ENCODE measurements around the gene TNIK.

TNIK gene

GRCh38 chr3:171459137-171459941 lies 866 bp downstream of the TNIK start:
- Histone ChIP-seq H3K27me3 (ENCODE audit: insufficient read depth, poor library complexity, severe bottlenecking) (no peaks in the 10 kb centered on the region), H3K4me3 (ENCODE audit: severe bottlenecking) (peak overlapping the region; percentile 57), H3K4me1 (ENCODE audit: insufficient read depth, poor library complexity, severe bottlenecking) (peaks cover 9% of the 10 kb centered on the region), H3K36me3 (ENCODE audit: low read depth) (no peaks in the 10 kb centered on the region), H3K9me3 (ENCODE audit: severe bottlenecking) (no peaks in the 10 kb centered on the region), H3K27ac (ENCODE audit: poor library complexity, severe bottlenecking) (peak overlapping the region; percentile 43)
- ATAC-seq (ENCODE audit: low read depth) (peak; percentile 43), DNase-seq (ENCODE audit: low spot score) (no peak)
- no peak for TF ChIP-seq CTCF (IDR thresholded peaks at IDR 0.05; ENCODE audit: poor library complexity, severe bottlenecking)

- H3K27ac ChIP-seq (ENCODE audit: poor library complexity, severe bottlenecking) = no peak overlapping the region
- H3K36me3 ChIP-seq (ENCODE audit: low read depth) = no peaks in the 10 kb centered on the region
- no peaks in the 10 kb centered on the region for H3K9me3 ChIP-seq (ENCODE audit: severe bottlenecking)
- peaks cover 9% of the 10 kb centered on the region for H3K4me1 ChIP-seq (ENCODE audit: insufficient read depth, poor library complexity, severe bottlenecking)
- no peak for TF ChIP-seq CTCF (IDR thresholded peaks at IDR 0.05; ENCODE audit: poor library complexity, severe bottlenecking)
- H3K27me3 ChIP-seq (ENCODE audit: insufficient read depth, poor library complexity, severe bottlenecking) = no peaks in the 10 kb centered on the region
- ATAC-seq (ENCODE audit: low read depth) = no peak
- H3K4me3 ChIP-seq (ENCODE audit: severe bottlenecking) = peak overlapping the region; percentile 57
- no peak for DNase-seq (ENCODE audit: low spot score)
These were observed 1.4 kb downstream of the TNIK start for GRCh38 chr3:171458864-171459136.

- H3K27ac ChIP-seq (ENCODE audit: poor library complexity, severe bottlenecking) = no peak overlapping the region
- TF ChIP-seq CTCF (IDR thresholded peaks at IDR 0.05; ENCODE audit: poor library complexity, severe bottlenecking) = no peak
- H3K4me1 ChIP-seq (ENCODE audit: insufficient read depth, poor library complexity, severe bottlenecking) = peaks cover 9% of the 10 kb centered on the region
- no peaks in the 10 kb centered on the region for H3K27me3 ChIP-seq (ENCODE audit: insufficient read depth, poor library complexity, severe bottlenecking)
- peak overlapping the region; percentile 57 for H3K4me3 ChIP-seq (ENCODE audit: severe bottlenecking)
- ATAC-seq (ENCODE audit: low read depth) = no peak
- DNase-seq (ENCODE audit: low spot score) = no peak
- no peaks in the 10 kb centered on the region for H3K9me3 ChIP-seq (ENCODE audit: severe bottlenecking)
- no peaks in the 10 kb centered on the region for H3K36me3 ChIP-seq (ENCODE audit: low read depth)
These were observed 1.9 kb downstream of the TNIK start for GRCh38 chr3:171458071-171458863.

GRCh38 chr3:171457607-171458061 lies 2.6 kb downstream of the TNIK start:
- no peak for TF ChIP-seq CTCF (IDR thresholded peaks at IDR 0.05; ENCODE audit: poor library complexity, severe bottlenecking)
- no peaks in the 10 kb centered on the region for H3K9me3 ChIP-seq (ENCODE audit: severe bottlenecking)
- no peak overlapping the region for H3K4me3 ChIP-seq (ENCODE audit: severe bottlenecking)
- DNase-seq (ENCODE audit: low spot score) (no peak), ATAC-seq (ENCODE audit: low read depth) (no peak)
- no peaks in the 10 kb centered on the region for H3K27me3 ChIP-seq (ENCODE audit: insufficient read depth, poor library complexity, severe bottlenecking)
- no peak overlapping the region for H3K27ac ChIP-seq (ENCODE audit: poor library complexity, severe bottlenecking)
- peaks cover 9% of the 10 kb centered on the region for H3K4me1 ChIP-seq (ENCODE audit: insufficient read depth, poor library complexity, severe bottlenecking)
- H3K36me3 ChIP-seq (ENCODE audit: low read depth) = no peaks in the 10 kb centered on the region

Measured in RWPE2 (cell line).